CD4-positive, alpha-beta T cell (primary cell): ENCODE data around the gene POU6F1. TPM values are rescaled to one million over a fixed set of nuclear protein-coding genes. Genes with fewer than 3 reads are reported as not detected.

Experiments used
- ATAC-seq: fragments of 200-7000 bp; cut with Tn5 transposase; one replicate; pipeline ENCODE4 v1.10.0; 2022; ENCODE audit warnings: mild to moderate bottlenecking; ENCODE audit not compliant: poor library complexity
- CTCF ChIA-PET: fragments of 350-600 bp; sonication (Branson Sonifier 250); formaldehyde crosslinking; loops from one replicate; lab custom pipeline; 2021; ENCODE audit warnings: antibody characterized with exemption, inconsistent platforms; lab: Charles Lee
- POLR2A ChIA-PET: fragments of 350-600 bp; sonication (Branson Sonifier 250); formaldehyde crosslinking; loops from one replicate; lab custom pipeline; 2021; ENCODE audit warnings: antibody characterized with exemption, inconsistent platforms; lab: Charles Lee
- DNase-seq, 14 experiments: peaks; one replicate each; pipeline ENCODE4 v3.0.0-alpha.2; 2013 to 2020; ENCODE audit warnings: mixed read lengths in 2 of 14
- H3K27ac ChIP-seq, 2 donors: one replicate each; pipeline versions ENCODE4 v1.5.1 to v1.7.0; 2013; ENCODE audit warnings: low read length in 2 of 2, low read depth in 1 of 2, mild to moderate bottlenecking in 1 of 2
- H3K27me3 ChIP-seq, 2 experiments: 1 replicate in 1 of 2; 2 replicates in 1 of 2; pipeline versions ENCODE4 v1.6.1 to v1.7.0; 2013; ENCODE audit warnings: low read length in 2 of 2, control low read depth in 1 of 2, mild to moderate bottlenecking in 1 of 2, moderate library complexity in 1 of 2; ENCODE audit not compliant: insufficient read depth in 2 of 2, control insufficient read depth in 1 of 2
- H3K36me3 ChIP-seq: one replicate; pipeline ENCODE4 v1.6.1; 2013; ENCODE audit warnings: low read length, control low read depth; ENCODE audit not compliant: insufficient read depth
- H3K4me1 ChIP-seq: one replicate; pipeline ENCODE4 v1.6.1; 2013; ENCODE audit warnings: low read length, control low read depth; ENCODE audit not compliant: insufficient read depth
- H3K4me3 ChIP-seq: one replicate; pipeline ENCODE4 v1.5.1; 2013; ENCODE audit warnings: mild to moderate bottlenecking, low read length, moderate library complexity
- H3K9me3 ChIP-seq, 2 experiments: 1 replicate in 1 of 2; 2 replicates in 1 of 2; pipeline versions ENCODE4 v1.6.1 to v1.7.0; 2013; ENCODE audit warnings: low read length in 2 of 2, mild to moderate bottlenecking in 2 of 2, control low read depth in 1 of 2, moderate library complexity in 1 of 2; ENCODE audit not compliant: control insufficient read depth in 1 of 2, insufficient read depth in 1 of 2
- H3K27ac Mint-ChIP-seq: one replicate; pipeline ENCODE4 v1.8.0; 2020; ENCODE audit warnings: mixed read lengths
- H3K27me3 Mint-ChIP-seq: one replicate; pipeline ENCODE4 v1.8.0; 2021; ENCODE audit warnings: mixed read lengths
- H3K36me3 Mint-ChIP-seq: one replicate; pipeline ENCODE4 v1.8.0; 2021; ENCODE audit warnings: low read depth, mixed read lengths
- H3K4me1 Mint-ChIP-seq: one replicate; pipeline ENCODE4 v1.8.0; 2021; ENCODE audit warnings: low read depth, mixed read lengths
- H3K4me3 Mint-ChIP-seq: one replicate; pipeline ENCODE4 v1.8.0; 2020; ENCODE audit warnings: mild to moderate bottlenecking, mixed read lengths
- H3K9me3 Mint-ChIP-seq: one replicate; pipeline ENCODE4 v1.8.0; 2020; ENCODE audit warnings: mixed read lengths
- intact Hi-C, 2 experiments: fragments of 100-400 bp; cut with DNase I in 1 of 2; cut with micrococcal nuclease in 1 of 2; formaldehyde crosslinking; loops; one replicate each; pipeline versions ENCODE4 v1.15.1 to v1.9.0; 2023 to 2025; cut with DNase I, micrococcal nuclease
- total RNA-seq, 174 experiments: library from RNA in 2 of 174; stranded (reverse) in 2 of 174; gene quantifications; one replicate each; pipeline ENCODE4 v1.2.3 and lab custom pipeline; 2021 to 2026
- TF ChIP-seq, protein P1 (sequence below): fragments of 200-600 bp; IDR thresholded peaks from one replicate; pipeline ENCODE4 v1.8.0; 2022; ENCODE audit warnings: antibody characterized with exemption, mild to moderate bottlenecking

POU6F1 gene
- total RNA-seq, 2 experiments from 2014 or later, result 31.7 to 36.8 TPM

DNA sequence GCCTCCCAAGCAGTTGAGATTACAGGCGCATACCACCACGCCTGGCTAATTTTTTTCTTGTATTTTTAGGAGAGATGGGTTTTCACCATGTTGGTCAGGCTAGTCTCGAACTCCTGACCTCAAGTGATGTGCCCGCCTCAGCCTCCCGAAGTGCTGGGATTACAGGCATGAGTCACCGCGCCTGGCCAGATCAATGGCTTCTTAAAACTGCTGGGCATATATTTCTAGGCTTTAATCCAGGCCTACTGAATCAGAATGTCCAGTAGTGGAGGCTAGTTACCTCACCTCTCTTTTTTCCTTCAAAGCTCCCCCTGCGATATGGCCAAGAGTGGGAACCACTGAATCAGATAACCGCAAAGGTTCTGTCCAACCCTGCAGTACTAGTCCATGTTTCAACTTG, 17.1 kb downstream of the POU6F1 start:
- TF ChIP-seq, protein P1, sequence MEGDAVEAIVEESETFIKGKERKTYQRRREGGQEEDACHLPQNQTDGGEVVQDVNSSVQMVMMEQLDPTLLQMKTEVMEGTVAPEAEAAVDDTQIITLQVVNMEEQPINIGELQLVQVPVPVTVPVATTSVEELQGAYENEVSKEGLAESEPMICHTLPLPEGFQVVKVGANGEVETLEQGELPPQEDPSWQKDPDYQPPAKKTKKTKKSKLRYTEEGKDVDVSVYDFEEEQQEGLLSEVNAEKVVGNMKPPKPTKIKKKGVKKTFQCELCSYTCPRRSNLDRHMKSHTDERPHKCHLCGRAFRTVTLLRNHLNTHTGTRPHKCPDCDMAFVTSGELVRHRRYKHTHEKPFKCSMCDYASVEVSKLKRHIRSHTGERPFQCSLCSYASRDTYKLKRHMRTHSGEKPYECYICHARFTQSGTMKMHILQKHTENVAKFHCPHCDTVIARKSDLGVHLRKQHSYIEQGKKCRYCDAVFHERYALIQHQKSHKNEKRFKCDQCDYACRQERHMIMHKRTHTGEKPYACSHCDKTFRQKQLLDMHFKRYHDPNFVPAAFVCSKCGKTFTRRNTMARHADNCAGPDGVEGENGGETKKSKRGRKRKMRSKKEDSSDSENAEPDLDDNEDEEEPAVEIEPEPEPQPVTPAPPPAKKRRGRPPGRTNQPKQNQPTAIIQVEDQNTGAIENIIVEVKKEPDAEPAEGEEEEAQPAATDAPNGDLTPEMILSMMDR, result no peak
- ChIA-PET POLR2A (no interaction called here), CTCF (no interaction called here)
- no peak overlapping the region for H3K4me3 Mint-ChIP-seq
- Histone ChIP-seq H3K9me3 (no peaks in the 10 kb centered on the region), H3K4me3 (no peak overlapping the region), H3K27ac (no peak overlapping the region), H3K27me3 (no peaks in the 10 kb centered on the region), H3K36me3 (peaks cover 10% of the 10 kb centered on the region), H3K4me1 (peaks cover 14% of the 10 kb centered on the region)
- no peaks in the 10 kb centered on the region for H3K27me3 Mint-ChIP-seq
- intact Hi-C loops, result no loop called here
- no peak for DNase-seq
- peaks cover 23% of the 10 kb centered on the region for H3K4me1 Mint-ChIP-seq
- H3K27ac Mint-ChIP-seq, result peak overlapping the region; percentile 59
- H3K9me3 Mint-ChIP-seq, result no peaks in the 10 kb centered on the region
- ATAC-seq, result no peak
- H3K36me3 Mint-ChIP-seq, result peaks cover 15% of the 10 kb centered on the region

DNA sequence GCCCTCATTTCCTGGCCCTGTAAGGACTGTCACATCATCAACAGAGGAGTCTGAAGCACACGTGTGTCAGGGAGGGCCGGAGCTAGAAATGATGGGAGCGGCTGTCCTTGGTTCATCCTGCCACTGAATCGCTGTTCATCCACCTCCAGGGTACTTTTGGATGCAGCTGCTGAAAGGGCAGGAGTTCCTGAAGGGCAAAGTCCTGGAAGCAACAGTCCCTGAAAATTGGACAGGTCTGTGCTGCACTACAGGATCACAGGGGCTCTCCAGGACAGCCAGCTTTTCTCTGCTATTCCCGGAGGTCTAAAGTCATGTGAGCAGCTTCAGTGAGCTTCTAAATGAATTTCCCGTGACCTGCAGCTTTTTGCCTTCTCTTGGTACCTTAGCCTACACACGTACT, 17.7 kb downstream of the POU6F1 start:
- no peak for DNase-seq
- Histone ChIP-seq H3K27me3 (no peaks in the 10 kb centered on the region), H3K36me3 (peaks cover 10% of the 10 kb centered on the region), H3K27ac (no peak overlapping the region), H3K4me1 (peaks cover 14% of the 10 kb centered on the region), H3K9me3 (no peaks in the 10 kb centered on the region), H3K4me3 (no peak overlapping the region)
- no peak for ATAC-seq
- H3K27ac Mint-ChIP-seq, result no peak overlapping the region
- no peaks in the 10 kb centered on the region for H3K27me3 Mint-ChIP-seq
- H3K9me3 Mint-ChIP-seq, result no peaks in the 10 kb centered on the region
- CTCF ChIA-PET, result no interaction called here
- H3K36me3 Mint-ChIP-seq, result peaks cover 17% of the 10 kb centered on the region
- POLR2A ChIA-PET, result interaction anchor here (0.6 to 1.0 kb wide), 2 partner anchors 9 to 38 kb away, joined by 3 read pairs; partner anchors contain the start of gene DAZAP2
- no peak overlapping the region for H3K4me3 Mint-ChIP-seq
- TF ChIP-seq, protein P1, result no peak
- intact Hi-C loops, result no loop called here
- H3K4me1 Mint-ChIP-seq, result peaks cover 23% of the 10 kb centered on the region

DNA sequence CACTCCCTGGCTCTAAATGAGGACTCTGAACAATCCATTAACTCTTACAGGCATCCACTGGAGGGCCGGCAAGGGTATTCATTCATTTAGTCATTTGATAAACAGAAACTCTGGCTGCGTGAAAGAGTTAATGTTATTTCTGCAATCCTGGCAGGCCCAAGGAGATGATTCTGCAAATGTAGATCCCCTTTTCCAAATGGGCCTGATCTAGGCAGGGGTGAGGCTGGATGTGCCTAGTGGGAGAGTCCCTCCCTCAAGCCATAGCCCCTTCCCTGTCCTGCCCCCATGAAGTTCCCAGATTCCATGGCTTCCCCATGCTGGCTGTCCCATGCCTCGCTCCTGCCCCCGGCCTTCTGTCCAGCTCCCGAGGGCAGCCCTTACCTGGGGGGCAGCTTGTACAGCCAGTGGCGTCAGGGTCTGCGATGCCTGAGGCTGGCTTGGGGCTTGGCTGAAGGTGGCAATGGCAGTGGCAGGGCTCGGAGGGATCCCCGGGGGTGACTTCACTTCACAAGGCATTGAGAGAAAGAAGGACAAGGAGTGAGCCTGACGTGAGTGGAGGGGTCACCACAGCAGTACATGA, 18.4 kb downstream of the POU6F1 start:
- intact Hi-C loops, result no loop called here
- Mint-ChIP-seq H3K36me3 (peaks cover 18% of the 10 kb centered on the region), H3K9me3 (no peaks in the 10 kb centered on the region), H3K4me3 (no peak overlapping the region), H3K4me1 (peaks cover 23% of the 10 kb centered on the region), H3K27ac (no peak overlapping the region), H3K27me3 (no peaks in the 10 kb centered on the region)
- no peak overlapping the region for H3K4me3 ChIP-seq
- DNase-seq, result no peak
- H3K9me3 ChIP-seq, result no peaks in the 10 kb centered on the region
- H3K27me3 ChIP-seq, result no peaks in the 10 kb centered on the region
- no peak for ATAC-seq
- TF ChIP-seq, protein P1, result no peak
- CTCF ChIA-PET, result no interaction called here
- peaks cover 10% of the 10 kb centered on the region for H3K36me3 ChIP-seq
- no peak overlapping the region for H3K27ac ChIP-seq
- peaks cover 14% of the 10 kb centered on the region for H3K4me1 ChIP-seq
- POLR2A ChIA-PET, result interaction anchor here (1.0 kb wide), 1 partner anchor 38 kb away, joined by 3 read pairs; the partner anchor contains the start of gene DAZAP2
